Neuronal stem cell (in vitro differentiated cells): ENCODE results near the gene CLASRP.

Experiments
- DNase-seq: peaks from one replicate; pipeline ENCODE4 v3.0.0-alpha.2; 2013; ENCODE audit warnings: low spot score
- H2AFZ ChIP-seq: one replicate; pipeline ENCODE4 v1.6.1; 2013; ENCODE audit warnings: mild to moderate bottlenecking, low read length, inconsistent platforms
- H2AK5ac ChIP-seq: 2 replicates; pipeline ENCODE4 v1.6.1; 2013; ENCODE audit warnings: low read depth, mild to moderate bottlenecking, inconsistent platforms, low read length, moderate library complexity, mixed read lengths
- H2BK120ac ChIP-seq: 2 replicates; pipeline ENCODE4 v1.6.1; 2013; ENCODE audit warnings: low read depth, mild to moderate bottlenecking, inconsistent platforms, low read length, moderate library complexity, mixed read lengths
- H2BK12ac ChIP-seq: one replicate; pipeline ENCODE4 v1.6.1; 2013; ENCODE audit warnings: low read length, inconsistent platforms
- H2BK15ac ChIP-seq: 2 replicates; pipeline ENCODE4 v1.6.1; 2013; ENCODE audit warnings: mild to moderate bottlenecking, low read length, inconsistent platforms, mixed read lengths
- H2BK5ac ChIP-seq: one replicate; pipeline ENCODE4 v1.6.1; 2013; ENCODE audit warnings: inconsistent platforms, mild to moderate bottlenecking, low read length, moderate library complexity
- H3K14ac ChIP-seq: one replicate; pipeline ENCODE4 v1.6.1; 2013; ENCODE audit warnings: low read length, inconsistent platforms
- H3K18ac ChIP-seq: 2 replicates; pipeline ENCODE4 v1.6.1; 2013; ENCODE audit warnings: low read length, inconsistent platforms
- H3K23ac ChIP-seq: 2 replicates; pipeline ENCODE4 v1.6.1; 2013; ENCODE audit warnings: low read depth, mild to moderate bottlenecking, mixed read lengths, low read length, inconsistent platforms; ENCODE audit not compliant: poor library complexity
- H3K27ac ChIP-seq: replicated peaks from 3 replicates; pipeline ENCODE4 v1.5.1; 2013; ENCODE audit warnings: low read length, inconsistent platforms
- H3K27me3 ChIP-seq, 3 experiments: 2 replicates each; pipeline ENCODE4 v1.6.1; 2013; ENCODE audit warnings: low read length in 3 of 3, mild to moderate bottlenecking in 2 of 3, inconsistent platforms in 1 of 3, low read depth in 1 of 3, mixed read lengths in 1 of 3, moderate library complexity in 1 of 3; ENCODE audit not compliant: control insufficient read depth in 3 of 3, insufficient read depth in 3 of 3
- H3K36me3 ChIP-seq, 2 donors: replicated peaks in 1 of 2; 2 replicates each; pipeline ENCODE4 v1.6.1; 2013; ENCODE audit warnings: low read length in 2 of 2; ENCODE audit not compliant: control insufficient read depth in 2 of 2, insufficient read depth in 2 of 2
- H3K4ac ChIP-seq: 2 replicates; pipeline ENCODE4 v1.6.1; 2013; ENCODE audit warnings: inconsistent platforms, mild to moderate bottlenecking, low read length, moderate library complexity
- H3K4me1 ChIP-seq, 2 donors: 1 replicate in 1 of 2; 2 replicates in 1 of 2; pipeline ENCODE4 v1.6.1; 2013; ENCODE audit warnings: low read length in 2 of 2, low read depth in 1 of 2; ENCODE audit not compliant: control insufficient read depth in 2 of 2, insufficient read depth in 1 of 2
- H3K4me2 ChIP-seq: one replicate; pipeline ENCODE4 v1.6.1; 2013; ENCODE audit warnings: mild to moderate bottlenecking, low read length, inconsistent platforms; ENCODE audit not compliant: insufficient read depth, poor library complexity, severe bottlenecking
- H3K4me3 ChIP-seq, 2 donors: 2 replicates each; pipeline ENCODE4 v1.5.1; 2013; ENCODE audit warnings: low read length in 2 of 2, mild to moderate bottlenecking in 2 of 2, inconsistent platforms in 1 of 2, moderate library complexity in 1 of 2
- H3K79me1 ChIP-seq: one replicate; pipeline ENCODE4 v1.6.1; 2013; ENCODE audit warnings: low read depth, mild to moderate bottlenecking, inconsistent platforms, low read length, moderate library complexity
- H3K9ac ChIP-seq: one replicate; pipeline ENCODE4 v1.6.1; 2013; ENCODE audit warnings: mild to moderate bottlenecking, low read depth, low read length, inconsistent platforms; ENCODE audit not compliant: poor library complexity
- H3K9me3 ChIP-seq, 2 donors: replicated peaks in 1 of 2; 2 replicates each; pipeline versions ENCODE3 to v1.6.1; 2013; ENCODE audit warnings: low read length in 2 of 2, mild to moderate bottlenecking in 2 of 2, inconsistent platforms in 1 of 2, low read depth in 1 of 2, mixed read lengths in 1 of 2, moderate library complexity in 1 of 2; ENCODE audit not compliant: control insufficient read depth in 2 of 2, insufficient read depth in 1 of 2
- H4K8ac ChIP-seq: one replicate; pipeline ENCODE4 v1.6.1; 2013; ENCODE audit warnings: low read depth, mild to moderate bottlenecking, inconsistent platforms, low read length, moderate library complexity
- H4K91ac ChIP-seq: one replicate; pipeline ENCODE4 v1.6.1; 2013; ENCODE audit warnings: low read length, low read depth, mild to moderate bottlenecking, inconsistent platforms; ENCODE audit not compliant: poor library complexity
- WGBS, 2 donors: extraction: QIAGEN DNeasy Blood & Tissue Kit; methylation state at CpG; one replicate each; pipeline ENCODE4 v1.1.7; 2013; ENCODE audit warnings: missing lambda C conversion rate in 2 of 2, mixed read lengths in 1 of 2; ENCODE audit not compliant: insufficient read length in 2 of 2, insufficient replicate concordance in 1 of 2; ENCODE audit errors: extremely low coverage in 2 of 2; 5-methylcytosine and 5-hydroxymethylcytosine counted together

Gene CLASRP

GRCh38 chr19:45112111-45112827, 73.4 kb downstream of the CLASRP start:
- Histone ChIP-seq H2BK15ac (no peak overlapping the region), H2AFZ (no peak overlapping the region), H3K27ac (no peak overlapping the region), H3K4me1 (peaks cover 3 to 14% of the 10 kb centered on the region in 2 donors), H3K4me3 (no peak overlapping the region), H3K27me3 (no peaks in the 10 kb centered on the region), H4K91ac (no peak overlapping the region), H3K79me1 (peaks cover 26% of the 10 kb centered on the region), H3K4me2 (no peak overlapping the region), H3K9ac (no peak overlapping the region), H2BK12ac (no peak overlapping the region), H2AK5ac (no peak overlapping the region), H3K4ac (no peak overlapping the region), H3K36me3 (no peaks in the 10 kb centered on the region), H3K9me3 (peaks cover 0 to 2% of the 10 kb centered on the region in 2 donors), H2BK5ac (no peak overlapping the region), H3K18ac (no peak overlapping the region), H4K8ac (no peak overlapping the region), H3K23ac (peak overlapping the region; percentile 66), H2BK120ac (no peak overlapping the region), H3K14ac (no peak overlapping the region)
- DNase-seq = no peak
- no CpG with 5 or more reads among the region's 11 CpGs for WGBS, 2 donors

GRCh38 chr19:45113628-45114027, 74.8 kb downstream of the CLASRP start:
- Histone ChIP-seq H4K91ac (no peak overlapping the region), H2BK15ac (no peak overlapping the region), H3K14ac (no peak overlapping the region), H3K27ac (no peak overlapping the region), H3K27me3 (no peaks in the 10 kb centered on the region), H3K79me1 (peaks cover 33% of the 10 kb centered on the region), H2BK120ac (no peak overlapping the region), H3K4me2 (no peak overlapping the region), H3K9me3 (peaks cover 0 to 2% of the 10 kb centered on the region in 2 donors), H2AK5ac (peak overlapping the region; percentile 46), H3K4me3 (no peak overlapping the region), H3K9ac (peak overlapping the region; percentile 50), H2BK5ac (peak overlapping the region; percentile 2), H3K36me3 (no peaks in the 10 kb centered on the region), H3K4ac (no peak overlapping the region), H3K4me1 (peaks cover 16 to 21% of the 10 kb centered on the region in 2 donors), H3K18ac (no peak overlapping the region), H3K23ac (no peak overlapping the region), H2BK12ac (no peak overlapping the region), H2AFZ (no peak overlapping the region), H4K8ac (no peak overlapping the region)
- no CpG with 5 or more reads among the region's 9 CpGs for WGBS, 2 donors
- DNase-seq = no peak

- H3K14ac ChIP-seq = no peak overlapping the region
- H3K4me1 ChIP-seq = peaks cover 16 to 21% of the 10 kb centered on the region in 2 donors
- peak overlapping the region; percentile 2 for H2BK5ac ChIP-seq
- H3K4ac ChIP-seq = no peak overlapping the region
- H4K91ac ChIP-seq = no peak overlapping the region
- H3K27ac ChIP-seq = no peak overlapping the region
- H2BK15ac ChIP-seq = no peak overlapping the region
- no peak overlapping the region for H3K18ac ChIP-seq
- no peak overlapping the region for H2BK12ac ChIP-seq
- no peaks in the 10 kb centered on the region for H3K36me3 ChIP-seq
- H2AK5ac ChIP-seq = peak overlapping the region; percentile 46
- peaks cover 0 to 2% of the 10 kb centered on the region in 2 donors for H3K9me3 ChIP-seq
- WGBS, 2 donors = no CpG with 5 or more reads among the region's 4 CpGs
- no peak overlapping the region for H3K4me3 ChIP-seq
- H3K79me1 ChIP-seq = peaks cover 33% of the 10 kb centered on the region
- H3K23ac ChIP-seq = no peak overlapping the region
- H4K8ac ChIP-seq = no peak overlapping the region
- H3K4me2 ChIP-seq = no peak overlapping the region
- no peak overlapping the region for H3K9ac ChIP-seq
- no peak overlapping the region for H2AFZ ChIP-seq
- H2BK120ac ChIP-seq = no peak overlapping the region
- no peak for DNase-seq
- no peaks in the 10 kb centered on the region for H3K27me3 ChIP-seq
These were observed 75.3 kb downstream of the CLASRP start for GRCh38 chr19:45114116-45114515.

DNA sequence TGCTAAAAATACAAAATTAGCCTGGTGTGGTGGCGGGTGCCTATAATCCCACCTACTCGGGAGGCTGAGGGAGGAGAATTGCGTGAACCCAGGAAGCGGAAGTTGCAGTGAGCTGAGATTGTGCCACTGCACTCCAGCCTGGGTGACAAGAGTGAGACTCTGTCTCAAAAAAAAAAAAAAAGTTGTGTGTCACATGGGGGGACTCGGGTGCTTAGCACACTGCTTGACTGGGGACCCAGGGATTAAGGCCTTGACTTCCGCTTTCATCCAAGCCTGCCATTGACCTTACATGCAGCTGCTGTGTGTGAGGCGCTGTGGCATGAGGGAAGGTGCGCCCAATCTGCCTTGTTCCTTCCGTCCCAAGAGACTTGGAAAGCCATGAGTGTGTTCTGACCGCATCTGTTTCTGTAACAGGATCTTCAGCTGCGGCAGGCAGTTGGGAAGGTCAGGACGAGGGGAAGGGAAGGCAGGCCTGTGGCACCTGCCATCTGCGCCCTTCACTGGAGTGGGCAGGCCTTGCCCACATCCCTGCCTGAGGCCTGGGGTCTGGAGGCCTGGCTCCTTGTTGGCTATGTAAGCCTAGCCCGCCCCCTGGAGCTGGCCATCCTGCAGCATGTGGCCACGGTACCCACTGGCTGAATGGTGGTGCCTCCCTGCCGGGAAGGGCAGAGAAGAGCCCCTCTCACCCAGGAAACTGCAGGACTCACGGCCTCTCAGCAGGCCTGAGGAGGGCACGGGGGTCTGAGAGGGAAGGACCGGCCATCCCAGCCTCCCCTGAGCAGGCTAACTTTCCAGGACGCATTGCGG, 77.2 kb downstream of the CLASRP start:
- no peak overlapping the region for H4K91ac ChIP-seq
- H3K27ac ChIP-seq = no peak overlapping the region
- no peak for DNase-seq
- H2BK120ac ChIP-seq = no peak overlapping the region
- peaks cover 0 to 2% of the 10 kb centered on the region in 2 donors for H3K9me3 ChIP-seq
- H3K23ac ChIP-seq = peak overlapping the region; percentile 52
- H3K4ac ChIP-seq = no peak overlapping the region
- no peaks in the 10 kb centered on the region for H3K36me3 ChIP-seq
- H2BK12ac ChIP-seq = no peak overlapping the region
- WGBS, 2 donors = no CpG with 5 or more reads among the region's 21 CpGs
- peak overlapping the region; percentile 95 for H3K14ac ChIP-seq
- peak overlapping the region; percentile 64 for H3K9ac ChIP-seq
- H2AFZ ChIP-seq = no peak overlapping the region
- no peak overlapping the region for H2BK15ac ChIP-seq
- no peak overlapping the region for H3K4me2 ChIP-seq
- no peak overlapping the region for H2AK5ac ChIP-seq
- H4K8ac ChIP-seq = no peak overlapping the region
- H3K27me3 ChIP-seq = no peaks in the 10 kb centered on the region
- H2BK5ac ChIP-seq = peak overlapping the region; percentile 33
- H3K79me1 ChIP-seq = peaks cover 37% of the 10 kb centered on the region
- H3K4me1 ChIP-seq = peaks cover 16 to 21% of the 10 kb centered on the region in 2 donors
- H3K18ac ChIP-seq = peak overlapping the region; percentile 8
- no peak overlapping the region for H3K4me3 ChIP-seq
